PC-3 (cell line): ENCODE measurements around the gene TRIM39.

Experiments used
- CTCF ChIP-seq: fragments of 300-600 bp; sonication (generic); conservative IDR thresholded peaks from 2 replicates; pipeline ENCODE4 v1.5.1; 2017; ENCODE audit warnings: antibody characterized with exemption, low read depth, mild to moderate bottlenecking, low read length
- EZH2phosphoT487 ChIP-seq: fragments of 300-600 bp; sonication (generic); IDR thresholded peaks from 2 replicates; pipeline ENCODE4 v1.6.1; 2018; ENCODE audit warnings: mild to moderate bottlenecking, antibody characterized with exemption, low read length, borderline replicate concordance

GRCh38 chr6:30312266-30312665, 14.5 kb upstream of the TRIM39 start:
- TF ChIP-seq CTCF: no peak
- no peak for TF ChIP-seq EZH2phosphoT487
